Heart left ventricle (tissue), 16 donors: Measurements from ENCODE around the gene MMUT. TPM values are rescaled to one million over a fixed set of nuclear protein-coding genes. Genes with fewer than 3 reads are reported as not detected.
"Not testable (repeated sequence)": the region's sequence is repeated elsewhere in the genome, so short reads cannot be mapped to it uniquely, and the experiment has no call there.

Experiments used
- ATAC-seq, 4 donors: fragments of 200-7000 bp; cut with Tn5 transposase; one replicate each; pipeline ENCODE4 v1.9.1; 2020 to 2022; ENCODE audit warnings: moderate library complexity in 4 of 4, mild to moderate bottlenecking in 3 of 4, moderate number of reproducible peaks in 1 of 4
- DNase-seq, 5 donors: peaks; one replicate each; pipeline ENCODE4 v3.0.0-alpha.2; 2020
- H3K27ac ChIP-seq, 12 donors: fragments of 200-600 bp; sonication (generic) in 4 of 12; one replicate each; pipeline versions ENCODE4 v1.5.0 to v1.8.0; 2016 to 2022; ENCODE audit warnings: mild to moderate bottlenecking in 2 of 12
- H3K27me3 ChIP-seq, 9 donors: fragments of 200-600 bp; sonication (generic) in 2 of 9; one replicate each; pipeline versions ENCODE4 v1.5.1 to v1.8.0; 2016 to 2022; ENCODE audit warnings: mild to moderate bottlenecking in 3 of 9
- H3K36me3 ChIP-seq, 9 donors: fragments of 200-600 bp; sonication (generic) in 2 of 9; one replicate each; pipeline versions ENCODE4 v1.5.0 to v1.8.0; 2018 to 2022; ENCODE audit warnings: mild to moderate bottlenecking in 2 of 9
- H3K4me1 ChIP-seq, 12 donors: fragments of 200-600 bp; sonication (generic) in 4 of 12; one replicate each; pipeline versions ENCODE4 v1.5.0 to v1.8.0; 2016 to 2022; ENCODE audit warnings: mild to moderate bottlenecking in 3 of 12
- H3K4me3 ChIP-seq, 12 donors: fragments of 200-600 bp; sonication (generic) in 4 of 12; one replicate each; pipeline versions ENCODE4 v1.5.0 to v1.8.0; 2017 to 2022; ENCODE audit warnings: mild to moderate bottlenecking in 9 of 12, moderate library complexity in 4 of 12
- H3K9me3 ChIP-seq, 12 donors: fragments of 200-600 bp; sonication (generic) in 4 of 12; one replicate each; pipeline versions ENCODE4 v1.5.0 to v1.8.0; 2016 to 2022; ENCODE audit warnings: mild to moderate bottlenecking in 1 of 12
- CTCF ChIP-seq, 12 donors: fragments of 200-600 bp; sonication (generic) in 4 of 12; IDR thresholded peaks; one replicate each; pipeline versions ENCODE4 v1.5.0 to v1.8.0; 2018 to 2022; ENCODE audit warnings: antibody characterized with exemption in 12 of 12, mild to moderate bottlenecking in 5 of 12
- POLR2A ChIP-seq, 2 donors: fragments of 450-650 bp; IDR thresholded peaks; one replicate each; pipeline ENCODE4 v1.6.1; 2017; ENCODE audit warnings: antibody characterized with exemption in 2 of 2, mild to moderate bottlenecking in 2 of 2, moderate library complexity in 2 of 2
- WGBS, 4 donors: extraction: QIAGEN DNeasy Blood & Tissue Kit in 2 of 4; methylation state at CpG; one replicate each; pipeline versions ENCODE4 v1.1.5 to v1.1.7; 2013 to 2018; 5-methylcytosine and 5-hydroxymethylcytosine counted together
- intact Hi-C, 10 donors: fragments of 100-400 bp; cut with DNase I; formaldehyde crosslinking; loops; one replicate each; pipeline versions ENCODE4 v1.11.1 to v1.14.2; 2022
- polyA plus RNA-seq, 2 donors: library from polyadenylated mRNA; stranded (reverse); fragments of 200-250 nt; gene quantifications; one replicate each; pipeline ENCODE4 v1.2.3, GENCODE V29; 2013
- total RNA-seq, 9 donors: library from RNA; depleted of rRNA in 2 of 9; stranded (reverse); fragments of >200 nt in 2 of 9; fragmentation: NEBNext Ultra II Directional in 3 of 9; extraction: Animal tissue kit (Norgen Biotek cat#: 25700) in 3 of 9; gene quantifications; one replicate each; pipeline versions ENCODE4 v1.1.0 to v1.2.4, GENCODE V29; 2016 to 2023
- donor health status: ischemic (EF 13 %, LVEDD 7.1; RV severe dilation, severe dysfunction).
- donor health status: healthy with polysubstance abuse.
- donor health status: DM: no; HTN: yes; CAD: no.
- donor health status: DM: no; HTN: no; CAD: no.
- donor health status: ischemic (EF 25% LVEDD 6.9; RV normal size, moderate dysfunction).
- donor health status: ischemic (EF 25% LVEDD 5.7; RV mildly dilated, moderate dysfunction).
- donor health status: healthy.
- donor health status: DM: yes; HTN: yes; CAD: no.
- donor health status: ischemic (EF 35%, LVEDD 5.7; RV mildly dilated, moderate dysfunction).
- donor health status: nonischemic (EF 11% LVEDD 7.7; RV severe dilation, severe dysfunction).
- donor health status: DM: yes; HTN: yes; CAD: no.
- donor health status: PGD.
- donor health status: ischemic (EF 29% LVEDD 5.4; RV normal size, mild dysfunction).
- donor health status: nonischemic (EF 23%, LVEDD 6.1; RV moderate dilation, normal function).

Gene MMUT
- total and polyA plus RNA-seq, 11 donors: 13.7 to 43.6 (median 32.4) TPM

- no peaks in the 10 kb centered on the region for H3K4me1 ChIP-seq
- H3K27ac ChIP-seq: no peak overlapping the region
- intact Hi-C loops: no loop called here
- no peaks in the 10 kb centered on the region for H3K9me3 ChIP-seq
- ATAC-seq (no peak), DNase-seq (no peak)
- 76 to 81% (median 79%) methylated on average over 3 of the region's 3 CpGs for WGBS, 4 donors
- H3K27me3 ChIP-seq: no peaks in the 10 kb centered on the region
- no peak for TF ChIP-seq POLR2A (IDR thresholded peaks at IDR 0.05)
- no peak for TF ChIP-seq CTCF (IDR thresholded peaks at IDR 0.05)
- no peak overlapping the region for H3K4me3 ChIP-seq
- peaks cover 0 to 10% (median 3%) of the 10 kb centered on the region in 9 donors for H3K36me3 ChIP-seq
Observed at GRCh38 chr6:49479308-49479970, 16.4 kb upstream of the MMUT start.

- ATAC-seq, H3K27ac ChIP-seq, intact Hi-C loops, H3K4me1 ChIP-seq, DNase-seq, H3K4me3 ChIP-seq, H3K27me3 ChIP-seq, H3K9me3 ChIP-seq: not testable (repeated sequence)
- H3K36me3 ChIP-seq: peaks cover 0 to 31% (median 22%) of the 10 kb centered on the region in 9 donors
- 73 to 98% (median 92%) methylated on average over 2 of the region's 2 CpGs for WGBS, 4 donors
Observed at GRCh38 chr6:49476564-49476963, 13.5 kb upstream of the MMUT start.

DNA sequence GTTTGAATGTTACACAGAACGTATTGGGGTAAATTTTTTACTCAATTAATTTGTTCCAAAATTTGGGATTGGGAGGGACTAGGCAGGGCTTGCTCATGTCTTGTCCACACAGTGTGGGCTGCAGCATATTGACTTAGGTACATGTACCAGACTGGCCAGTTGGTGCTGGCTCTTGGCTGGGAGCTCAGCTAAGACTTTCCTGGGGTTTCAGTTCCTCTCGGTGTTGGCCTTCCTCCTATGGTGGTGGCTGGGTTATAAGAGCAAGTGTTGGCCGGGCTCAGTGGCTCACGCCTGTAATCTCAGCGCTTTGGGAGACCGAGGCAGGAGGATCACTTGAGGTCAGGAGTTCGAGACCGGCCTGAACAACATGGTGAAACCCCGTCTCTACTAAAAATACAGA lies 5.0 kb upstream of the MMUT start:
- DNase-seq (peak in 1 of 5 donors; percentile 39), ATAC-seq (no peak)
- no peaks in the 10 kb centered on the region for H3K27me3 ChIP-seq
- no peak overlapping the region for H3K4me3 ChIP-seq
- no peak overlapping the region for H3K27ac ChIP-seq
- H3K9me3 ChIP-seq: no peaks in the 10 kb centered on the region
- WGBS, 4 donors: 94 to 98% (median 95%) methylated on average over 9 of the region's 9 CpGs
- H3K4me1 ChIP-seq: peaks cover 0 to 9% (median 7%) of the 10 kb centered on the region in 12 donors
- H3K36me3 ChIP-seq: peaks cover 0 to 23% (median 7%) of the 10 kb centered on the region in 9 donors
- intact Hi-C loops: no loop called here
- TF ChIP-seq CTCF (IDR thresholded peaks at IDR 0.05) (no peak), POLR2A (IDR thresholded peaks at IDR 0.05) (no peak)

DNA sequence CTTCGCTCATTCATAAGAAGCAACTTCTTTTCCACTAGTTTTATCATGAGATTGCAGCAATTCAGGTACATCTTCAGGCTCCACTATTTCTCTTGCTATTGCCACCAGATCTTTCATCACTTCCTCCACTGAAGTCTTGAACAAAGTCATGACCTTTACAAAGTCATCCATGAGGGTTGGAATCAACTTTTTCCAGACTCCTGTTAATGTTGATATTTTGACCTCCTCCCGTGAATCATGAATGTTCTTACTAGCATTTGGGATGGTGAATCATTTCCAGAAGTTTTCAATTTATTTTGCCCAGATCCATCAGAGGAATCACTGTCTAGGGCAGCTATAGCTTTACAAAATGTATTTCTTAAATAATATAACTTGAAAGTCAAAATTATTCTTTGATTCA lies 1.6 kb upstream of the MMUT start:
- no peaks in the 10 kb centered on the region for H3K9me3 ChIP-seq
- intact Hi-C loops: no loop called here
- H3K4me3 ChIP-seq: no peak overlapping the region
- no peak for ATAC-seq
- peaks cover 0 to 36% (median 24%) of the 10 kb centered on the region in 12 donors for H3K4me1 ChIP-seq
- DNase-seq: no peak
- no peak for TF ChIP-seq POLR2A (IDR thresholded peaks at IDR 0.05)
- TF ChIP-seq CTCF (IDR thresholded peaks at IDR 0.05): no peak
- peaks cover 0 to under 1% (median 0%) of the 10 kb centered on the region in 9 donors for H3K36me3 ChIP-seq
- WGBS, 4 donors: 88 to 98% (median 95%) methylated on average over 2 of the region's 2 CpGs
- no peak overlapping the region for H3K27ac ChIP-seq
- no peaks in the 10 kb centered on the region for H3K27me3 ChIP-seq

DNA sequence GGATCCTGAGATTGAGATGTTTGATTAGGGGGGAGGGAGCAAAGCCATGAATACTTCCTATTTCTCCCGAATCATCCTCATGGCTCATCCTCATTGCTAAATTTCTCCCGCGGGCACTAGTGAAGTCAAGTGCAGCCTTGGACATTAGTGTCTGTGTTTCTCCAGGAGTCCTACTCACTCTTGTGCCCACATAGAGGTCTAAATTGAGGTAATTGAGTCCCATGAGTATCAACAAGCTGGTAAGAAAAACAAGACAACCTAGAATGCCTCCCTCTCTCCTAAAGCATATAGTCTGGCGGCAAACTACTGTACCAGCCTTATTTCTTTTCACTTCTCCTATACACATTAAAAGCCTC lies 537 bp upstream of the MMUT start:
- Histone ChIP-seq H3K27me3 (no peaks in the 10 kb centered on the region), H3K36me3 (peaks cover 0 to 11% (median 5%) of the 10 kb centered on the region in 9 donors), H3K9me3 (no peaks in the 10 kb centered on the region), H3K4me1 (peaks cover 0 to 36% (median 24%) of the 10 kb centered on the region in 12 donors), H3K27ac (peak overlapping the region in 8 of 12 donors; percentile 11 to 94 (median 83)), H3K4me3 (peak overlapping the region; percentile 52 to 86 (median 72))
- no peak for DNase-seq
- intact Hi-C loops: no loop called here
- no peak for TF ChIP-seq POLR2A (IDR thresholded peaks at IDR 0.05)
- 0 to 1% (median 0%) methylated on average over 4 of the region's 4 CpGs for WGBS, 4 donors
- ATAC-seq: no peak
